LoVo (cell line): Measurements from ENCODE around the gene TLE1.
"Not testable (repeated sequence)": the region's sequence is repeated elsewhere in the genome, so short reads cannot be mapped to it uniquely, and the experiment has no call there.

Source experiments
- DNase-seq: peaks from one replicate; pipeline ENCODE4 v3.0.0-alpha.2; 2016; ENCODE audit warnings: low spot score

TLE1 gene

GRCh38 chr9:81599837-81600236 is 89.5 kb downstream of the TLE1 start:
- DNase-seq: no peak

GRCh38 chr9:81598811-81599210 is 90.5 kb downstream of the TLE1 start:
- no peak for DNase-seq

- DNase-seq: no peak
Observed at GRCh38 chr9:81598123-81598497, 91.2 kb downstream of the TLE1 start.

GRCh38 chr9:81597419-81598122 is 91.8 kb downstream of the TLE1 start:
- no peak for DNase-seq

- DNase-seq: no peak
Observed at GRCh38 chr9:81596679-81597418, 92.5 kb downstream of the TLE1 start.

GRCh38 chr9:81595887-81596543 is 93.3 kb downstream of the TLE1 start:
- DNase-seq: no peak

GRCh38 chr9:81595293-81595692 is 94.1 kb downstream of the TLE1 start:
- DNase-seq: not testable (repeated sequence)

- DNase-seq: no peak
Observed at GRCh38 chr9:81594415-81594814, 94.9 kb downstream of the TLE1 start.

- no peak for DNase-seq
Observed at GRCh38 chr9:81592887-81593266, 96.5 kb downstream of the TLE1 start.

- no peak for DNase-seq
Observed at GRCh38 chr9:81591791-81592190, 97.6 kb downstream of the TLE1 start.

GRCh38 chr9:81590688-81591087 is 98.7 kb downstream of the TLE1 start:
- no peak for DNase-seq

- no peak for DNase-seq
Observed at GRCh38 chr9:81589819-81590218, 99.5 kb downstream of the TLE1 start.

- DNase-seq: no peak
Observed at GRCh38 chr9:81589392-81589791, 100.0 kb downstream of the TLE1 start.

- no peak for DNase-seq
Observed at GRCh38 chr9:81588148-81588871, 101.0 kb downstream of the TLE1 start.

GRCh38 chr9:81586786-81587185 is 102.6 kb downstream of the TLE1 start:
- no peak for DNase-seq

- DNase-seq: no peak
Observed at GRCh38 chr9:81585191-81585763, 104.1 kb downstream of the TLE1 start.

GRCh38 chr9:81584099-81584498 is 105.2 kb downstream of the TLE1 start:
- DNase-seq: no peak

GRCh38 chr9:81581986-81582385 is 107.4 kb downstream of the TLE1 start:
- no peak for DNase-seq

GRCh38 chr9:81579381-81579780 is 110.0 kb downstream of the TLE1 start:
- DNase-seq: no peak

GRCh38 chr9:81578606-81579005 is 110.7 kb downstream of the TLE1 start:
- DNase-seq: no peak

- no peak for DNase-seq
Observed at GRCh38 chr9:81575956-81576355, 113.4 kb downstream of the TLE1 start.

GRCh38 chr9:81574405-81574804 is 114.9 kb downstream of the TLE1 start:
- no peak for DNase-seq
